SJSA1 (cell line): ENCODE results near the gene BLM. TPM values are rescaled to one million over a fixed set of nuclear protein-coding genes. Genes with fewer than 3 reads are reported as not detected.

Experiments used
- DNase-seq, 2 experiments: peaks; one replicate each; pipeline ENCODE4 v3.0.0-alpha.2; 2015 to 2020; ENCODE audit warnings: low spot score in 2 of 2, low read depth in 1 of 2
- H3K27ac ChIP-seq: fragments of 250-450 bp; sonication (Bioruptor Pico); 2 replicates; pipeline ENCODE4 v1.5.1; 2020; ENCODE audit warnings: mild to moderate bottlenecking, moderate library complexity
- H3K27me3 ChIP-seq: fragments of 250-450 bp; sonication (Bioruptor Pico); replicated peaks from 2 replicates; pipeline ENCODE4 v1.5.1; 2020; ENCODE audit warnings: mild to moderate bottlenecking, moderate library complexity
- H3K36me3 ChIP-seq: fragments of 250-450 bp; sonication (Bioruptor Pico); 2 replicates; pipeline ENCODE4 v1.5.1; 2020; ENCODE audit warnings: mild to moderate bottlenecking
- H3K4me1 ChIP-seq: fragments of 250-450 bp; sonication (Bioruptor Pico); replicated peaks from 2 replicates; pipeline ENCODE4 v1.6.1; 2021; ENCODE audit warnings: mild to moderate bottlenecking
- H3K4me3 ChIP-seq: fragments of 250-450 bp; sonication (Bioruptor Pico); 2 replicates; pipeline ENCODE4 v1.5.1; 2020; ENCODE audit warnings: mild to moderate bottlenecking
- H3K9me3 ChIP-seq: fragments of 250-450 bp; sonication (Bioruptor Pico); replicated peaks from 2 replicates; pipeline ENCODE4 v1.5.1; 2020; ENCODE audit warnings: mild to moderate bottlenecking
- total RNA-seq: library from RNA; depleted of rRNA; stranded (reverse); fragments of >200 nt; shearing (Covaris generic); gene quantifications from 2 replicates; pipeline ENCODE4 v1.2.3, GENCODE V29; 2014

BLM gene
- total RNA-seq, 1 experiment from 2014 or later, result 25.0 TPM

DNA sequence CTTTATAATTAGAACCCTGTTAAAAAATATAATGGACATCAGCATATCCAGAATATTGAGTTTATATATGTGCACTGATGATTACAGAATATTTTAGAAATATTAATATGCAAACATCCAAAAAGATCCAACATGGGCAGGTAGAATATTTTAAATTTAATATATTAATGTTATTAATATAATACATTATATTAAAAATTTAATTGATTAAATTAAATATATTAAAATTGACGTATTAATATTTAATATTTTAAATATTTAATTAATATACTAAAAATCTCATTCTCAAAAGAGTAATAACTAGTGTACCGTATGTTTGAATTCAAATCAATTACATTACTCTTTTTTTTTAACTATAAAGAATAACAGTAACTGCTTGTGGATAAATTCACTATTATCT, 77.4 kb downstream of the BLM start:
- DNase-seq, result no peak
- H3K9me3 ChIP-seq, result no peaks in the 10 kb centered on the region
- H3K4me1 ChIP-seq, result no peaks in the 10 kb centered on the region; the same call in 1 of the 2 replicates
- H3K4me3 ChIP-seq, result no peak overlapping the region
- peaks cover 22% of the 10 kb centered on the region for H3K36me3 ChIP-seq
- no peak overlapping the region for H3K27ac ChIP-seq
- H3K27me3 ChIP-seq, result no peaks in the 10 kb centered on the region

DNA sequence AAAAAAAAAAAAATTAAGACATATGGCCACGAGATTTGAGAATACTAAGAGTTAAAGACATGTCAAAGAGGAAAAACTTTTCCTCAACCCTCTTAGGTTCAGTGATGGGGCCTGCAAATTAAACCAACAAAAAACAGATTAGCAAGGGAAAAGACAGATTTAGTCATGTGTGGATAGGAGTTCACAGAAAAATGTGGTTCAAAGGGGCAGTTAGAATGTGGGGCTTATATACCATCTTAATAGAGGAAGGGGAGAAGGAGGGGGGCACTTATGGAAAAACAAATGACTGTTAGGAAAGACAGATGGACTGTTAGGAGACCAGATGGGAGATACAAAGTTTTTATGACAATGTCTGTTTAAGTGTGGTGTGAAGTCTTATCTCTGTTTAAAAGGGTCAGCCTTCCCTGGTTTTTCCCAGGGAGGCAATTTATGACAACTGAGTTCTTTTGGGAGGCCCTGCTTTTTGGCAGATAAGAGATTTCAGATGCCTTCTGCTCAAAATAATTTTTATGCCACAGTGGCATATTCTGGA, 82.6 kb downstream of the BLM start:
- Histone ChIP-seq H3K4me1 (peaks cover 25% of the 10 kb centered on the region), H3K9me3 (no peaks in the 10 kb centered on the region), H3K27me3 (no peaks in the 10 kb centered on the region), H3K4me3 (no peak overlapping the region), H3K27ac (peak overlapping the region; percentile 24; the same call in 1 of the 2 replicates), H3K36me3 (peaks cover 24% of the 10 kb centered on the region)
- DNase-seq, result no peak

DNA sequence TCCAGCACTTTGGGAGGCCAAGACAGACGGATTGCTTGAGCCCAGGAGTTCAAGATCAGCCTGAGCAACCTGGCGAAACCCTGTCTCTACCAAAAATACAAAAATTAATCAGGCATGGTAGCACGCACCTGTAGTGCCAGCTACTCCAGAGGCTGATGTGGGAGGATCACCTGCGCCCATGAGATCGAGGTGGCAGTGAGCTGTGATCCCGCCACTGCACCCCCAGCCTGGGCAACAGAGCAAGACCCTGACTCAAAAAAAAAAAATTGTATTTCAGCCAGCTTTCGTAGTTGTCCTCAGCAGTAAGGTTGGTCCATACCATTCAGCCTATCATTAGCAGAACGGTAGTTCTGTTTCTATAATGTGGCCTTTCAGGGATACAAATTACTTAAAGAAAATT, 84.7 kb downstream of the BLM start:
- DNase-seq, result no peak
- H3K27me3 ChIP-seq, result no peaks in the 10 kb centered on the region
- peaks cover 30% of the 10 kb centered on the region for H3K4me1 ChIP-seq
- H3K9me3 ChIP-seq, result no peaks in the 10 kb centered on the region
- no peak overlapping the region for H3K27ac ChIP-seq
- no peak overlapping the region for H3K4me3 ChIP-seq
- peaks cover 17% of the 10 kb centered on the region; the same call in 1 of the 2 replicates for H3K36me3 ChIP-seq

DNA sequence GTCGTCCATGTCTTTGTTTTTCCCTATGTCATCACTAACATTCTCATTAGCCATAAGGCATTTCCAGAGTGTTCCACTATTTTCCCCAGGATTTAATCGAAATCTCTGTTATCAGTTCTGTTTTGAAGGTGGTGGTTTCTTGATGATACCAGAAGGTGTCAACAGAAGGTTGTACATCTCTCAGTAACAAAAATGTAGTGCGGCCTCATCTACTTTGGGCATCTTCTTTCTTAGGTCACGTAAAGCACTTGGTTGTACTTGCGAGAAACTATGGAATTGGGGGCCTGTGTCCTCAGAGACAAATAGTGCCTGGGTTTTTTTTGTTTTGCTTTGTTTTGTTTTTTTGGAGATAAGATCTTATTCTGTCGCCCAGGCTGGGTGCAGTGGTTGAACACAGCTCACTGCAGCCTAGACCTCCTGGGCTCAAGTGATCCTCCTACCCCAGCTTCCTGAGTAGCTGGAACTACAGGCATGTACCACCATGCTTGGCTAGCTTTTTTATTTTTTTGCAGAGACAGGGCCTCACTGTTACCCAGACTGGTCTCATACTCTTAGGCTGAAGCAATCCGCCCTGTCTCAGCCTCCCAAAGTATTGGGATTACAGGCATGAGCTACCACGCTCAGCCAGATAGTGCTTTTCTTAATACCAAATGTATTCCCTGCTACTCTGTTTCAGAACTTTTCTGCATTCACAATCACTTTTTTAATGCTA, 90.1 kb downstream of the BLM start:
- Histone ChIP-seq H3K9me3 (no peaks in the 10 kb centered on the region), H3K27me3 (no peaks in the 10 kb centered on the region), H3K36me3 (peaks cover 57% of the 10 kb centered on the region), H3K4me3 (no peak overlapping the region), H3K27ac (peak overlapping the region; percentile 56), H3K4me1 (peaks cover 34% of the 10 kb centered on the region)
- DNase-seq, result peak in 1 of 2 experiments; percentile 65

DNA sequence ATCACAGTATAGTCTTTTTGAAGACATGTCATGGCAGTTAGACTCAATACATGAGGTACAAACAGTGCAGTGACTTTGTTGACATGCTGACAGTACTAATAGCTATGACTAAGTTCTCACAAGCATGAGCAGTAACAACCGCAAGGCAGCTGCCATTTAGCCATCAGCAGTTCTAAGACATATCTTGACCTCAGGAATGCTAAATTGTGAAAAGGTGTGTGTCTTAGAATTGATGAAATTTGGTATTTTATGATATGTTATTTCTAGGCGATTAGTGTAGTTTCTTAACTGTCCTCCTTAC, 90.6 kb downstream of the BLM start:
- DNase-seq, result no peak

DNA sequence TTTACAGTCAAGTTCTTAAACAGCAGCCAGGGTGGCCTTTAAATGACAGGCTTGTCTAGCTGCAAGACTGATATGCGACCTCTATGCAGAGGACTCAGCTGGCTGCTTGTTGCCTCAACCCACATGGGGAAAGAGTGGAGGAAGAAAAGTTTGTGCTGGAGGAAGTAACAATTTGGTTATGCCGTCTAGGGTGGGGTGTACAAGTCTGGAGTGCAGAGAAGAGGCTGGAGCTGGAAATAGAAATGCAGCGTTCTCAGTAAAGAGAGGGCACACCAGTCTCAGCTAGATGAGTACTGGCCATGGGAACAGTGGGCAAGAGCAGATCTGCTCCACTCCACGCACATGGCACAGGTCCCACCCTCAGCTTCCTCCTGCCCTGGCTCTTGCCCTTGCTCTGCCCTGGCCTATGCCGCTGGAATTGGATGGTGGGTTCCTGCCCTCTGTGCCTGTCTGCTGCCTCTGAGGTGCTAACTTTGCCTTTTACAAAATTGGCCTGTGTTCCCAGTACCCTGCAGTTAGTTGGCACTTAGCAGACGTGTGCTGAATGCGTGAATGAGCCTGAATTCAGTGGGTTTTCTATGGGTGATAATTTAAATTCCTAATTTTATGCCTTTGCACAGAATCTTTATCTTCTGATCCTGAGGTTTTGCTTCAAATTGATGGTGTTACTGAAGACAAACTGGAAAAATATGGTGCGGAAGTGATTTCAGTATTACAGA, 91.5 kb downstream of the BLM start:
- H3K4me1 ChIP-seq, result peaks cover 41% of the 10 kb centered on the region
- no peak overlapping the region; the same call in 1 of the 2 replicates for H3K27ac ChIP-seq
- peaks cover 67% of the 10 kb centered on the region for H3K36me3 ChIP-seq
- H3K4me3 ChIP-seq, result no peak overlapping the region
- H3K27me3 ChIP-seq, result no peaks in the 10 kb centered on the region
- H3K9me3 ChIP-seq, result no peaks in the 10 kb centered on the region
- DNase-seq, result no peak

More for the DNA sequence above, 90.6 kb downstream of the BLM start:
- H3K36me3 ChIP-seq, result peaks cover 62% of the 10 kb centered on the region
- peak overlapping the region; percentile 56 for H3K27ac ChIP-seq
- no peaks in the 10 kb centered on the region for H3K9me3 ChIP-seq
- H3K27me3 ChIP-seq, result no peaks in the 10 kb centered on the region
- peaks cover 34% of the 10 kb centered on the region for H3K4me1 ChIP-seq
- H3K4me3 ChIP-seq, result no peak overlapping the region

DNA sequence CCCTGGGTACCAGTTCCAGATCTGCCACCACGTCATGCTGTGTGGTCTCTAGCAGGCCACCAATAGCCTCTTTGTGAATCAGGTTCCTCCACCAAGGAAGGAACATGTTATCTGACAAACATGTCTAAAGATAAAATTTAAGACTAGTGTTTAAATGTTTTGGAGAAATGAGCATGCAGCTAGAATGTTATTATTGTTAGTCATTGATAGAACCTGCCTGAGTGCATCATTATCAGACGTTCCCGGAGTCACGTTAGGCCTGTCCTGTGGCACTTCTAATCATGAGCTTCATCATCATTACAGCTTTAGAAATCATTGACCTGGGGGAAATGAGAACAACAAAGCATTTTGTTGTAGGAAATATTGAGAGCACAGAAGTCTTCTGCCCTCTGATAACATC, 92.4 kb downstream of the BLM start:
- no peak overlapping the region for H3K27ac ChIP-seq
- no peaks in the 10 kb centered on the region for H3K9me3 ChIP-seq
- no peaks in the 10 kb centered on the region for H3K27me3 ChIP-seq
- DNase-seq, result no peak
- peaks cover 61% of the 10 kb centered on the region for H3K36me3 ChIP-seq
- no peak overlapping the region for H3K4me3 ChIP-seq
- H3K4me1 ChIP-seq, result peaks cover 50% of the 10 kb centered on the region

DNA sequence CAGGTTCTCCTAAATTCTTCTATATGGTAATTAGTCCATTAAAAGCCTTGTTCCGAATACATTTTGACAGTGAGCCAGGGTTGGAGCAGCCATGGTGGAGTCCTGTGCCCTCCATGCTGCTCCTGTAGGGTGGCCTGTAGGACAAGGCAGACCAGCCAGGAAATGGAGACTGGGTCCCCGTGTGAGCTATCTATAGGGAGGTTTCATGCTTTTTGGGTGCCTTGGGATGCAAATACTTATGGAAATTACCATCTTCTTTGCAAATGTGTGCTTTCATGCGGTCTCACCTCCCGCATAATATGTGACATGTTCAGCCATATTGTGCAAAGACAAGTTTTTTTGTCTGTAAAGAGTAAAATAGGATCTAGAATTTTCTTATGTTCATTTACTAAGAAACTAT, 93.2 kb downstream of the BLM start:
- H3K9me3 ChIP-seq, result no peaks in the 10 kb centered on the region
- H3K4me3 ChIP-seq, result no peak overlapping the region
- H3K27ac ChIP-seq, result no peak overlapping the region
- peaks cover 58% of the 10 kb centered on the region for H3K36me3 ChIP-seq
- peaks cover 58% of the 10 kb centered on the region for H3K4me1 ChIP-seq
- DNase-seq, result no peak
- no peaks in the 10 kb centered on the region for H3K27me3 ChIP-seq

DNA sequence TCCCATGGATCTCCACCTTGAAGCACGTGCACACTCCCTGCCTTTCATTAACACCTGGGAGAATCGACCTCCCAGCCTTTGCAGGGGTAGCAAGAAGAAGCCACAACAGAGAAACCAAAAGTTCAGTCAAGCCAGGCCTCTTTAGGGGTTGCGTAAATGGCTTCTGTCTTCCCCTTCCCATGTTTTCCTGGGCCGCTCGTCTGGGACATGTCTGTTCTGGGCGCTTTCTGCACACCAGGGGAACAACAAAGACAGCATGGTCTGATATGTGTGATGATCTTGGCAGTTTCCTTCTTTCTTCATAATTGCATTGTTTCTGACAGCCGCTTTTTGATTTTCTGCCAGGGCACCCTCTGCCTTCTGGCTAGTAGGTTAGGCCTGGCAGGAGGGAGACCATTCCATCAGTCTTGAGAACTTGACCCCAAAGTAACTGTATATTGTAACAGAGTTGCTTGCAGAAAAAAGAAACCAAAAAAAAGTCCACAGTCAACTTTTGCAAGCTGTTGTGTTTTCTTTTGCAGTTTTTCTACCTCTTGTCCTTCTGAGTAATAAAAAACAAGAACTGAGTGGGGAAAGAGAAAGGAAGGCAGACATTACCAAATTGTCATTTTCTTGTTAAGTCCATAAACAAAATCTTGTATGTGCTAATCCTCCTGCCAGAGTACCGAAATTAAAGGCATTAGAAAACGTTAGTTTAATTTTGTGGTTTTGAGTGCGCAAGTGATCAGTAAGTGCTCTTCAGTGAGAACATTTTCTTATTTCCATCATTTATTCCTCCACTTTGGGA, 95.2 kb downstream of the BLM start:
- no peak overlapping the region for H3K27ac ChIP-seq
- peaks cover 52% of the 10 kb centered on the region for H3K4me1 ChIP-seq
- DNase-seq, result no peak
- no peaks in the 10 kb centered on the region for H3K9me3 ChIP-seq
- H3K4me3 ChIP-seq, result no peak overlapping the region
- no peaks in the 10 kb centered on the region for H3K27me3 ChIP-seq
- H3K36me3 ChIP-seq, result peaks cover 58% of the 10 kb centered on the region

DNA sequence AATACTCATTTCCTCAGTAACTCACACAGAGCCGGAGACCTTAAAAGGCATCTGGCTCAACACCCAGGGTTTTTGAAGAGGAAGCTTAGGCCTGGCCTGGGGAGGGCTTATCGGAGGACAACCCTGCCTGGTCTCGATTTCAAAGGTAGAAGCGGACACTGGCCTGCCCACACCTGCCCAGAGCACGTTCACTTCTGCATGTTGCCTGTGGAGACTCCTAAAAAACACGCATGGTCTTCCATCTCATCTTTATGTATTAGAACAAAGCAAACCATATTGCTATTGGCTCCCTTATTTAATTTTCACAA, 95.8 kb downstream of the BLM start:
- H3K4me1 ChIP-seq, result peaks cover 46% of the 10 kb centered on the region
- no peaks in the 10 kb centered on the region for H3K9me3 ChIP-seq
- no peaks in the 10 kb centered on the region for H3K27me3 ChIP-seq
- no peak for DNase-seq
- H3K27ac ChIP-seq, result no peak overlapping the region
- no peak overlapping the region for H3K4me3 ChIP-seq
- peaks cover 58% of the 10 kb centered on the region for H3K36me3 ChIP-seq

DNA sequence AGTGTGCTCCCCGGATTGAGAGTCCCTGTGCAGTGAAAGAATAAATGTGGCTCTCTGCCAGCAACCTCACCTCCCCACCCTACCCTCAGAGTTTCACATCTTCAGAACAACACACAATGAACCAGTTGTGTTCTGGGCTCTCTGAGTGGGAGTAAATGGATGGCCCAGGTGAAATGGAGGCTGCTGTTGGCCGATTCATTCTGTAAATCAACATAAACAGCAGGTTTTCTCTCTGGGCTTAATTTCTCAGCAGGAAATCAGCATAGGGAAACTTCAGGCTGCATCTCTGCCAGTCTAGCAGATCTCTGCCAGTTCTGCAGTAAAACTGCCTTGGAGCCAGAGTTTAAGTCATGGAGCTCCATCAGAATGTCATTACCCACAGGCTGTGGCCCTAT, 96.6 kb downstream of the BLM start:
- Histone ChIP-seq H3K36me3 (peaks cover 50% of the 10 kb centered on the region), H3K4me3 (no peak overlapping the region), H3K4me1 (peaks cover 38% of the 10 kb centered on the region), H3K9me3 (no peaks in the 10 kb centered on the region), H3K27me3 (no peaks in the 10 kb centered on the region), H3K27ac (peak overlapping the region; percentile 51)
- DNase-seq, result no peak

DNA sequence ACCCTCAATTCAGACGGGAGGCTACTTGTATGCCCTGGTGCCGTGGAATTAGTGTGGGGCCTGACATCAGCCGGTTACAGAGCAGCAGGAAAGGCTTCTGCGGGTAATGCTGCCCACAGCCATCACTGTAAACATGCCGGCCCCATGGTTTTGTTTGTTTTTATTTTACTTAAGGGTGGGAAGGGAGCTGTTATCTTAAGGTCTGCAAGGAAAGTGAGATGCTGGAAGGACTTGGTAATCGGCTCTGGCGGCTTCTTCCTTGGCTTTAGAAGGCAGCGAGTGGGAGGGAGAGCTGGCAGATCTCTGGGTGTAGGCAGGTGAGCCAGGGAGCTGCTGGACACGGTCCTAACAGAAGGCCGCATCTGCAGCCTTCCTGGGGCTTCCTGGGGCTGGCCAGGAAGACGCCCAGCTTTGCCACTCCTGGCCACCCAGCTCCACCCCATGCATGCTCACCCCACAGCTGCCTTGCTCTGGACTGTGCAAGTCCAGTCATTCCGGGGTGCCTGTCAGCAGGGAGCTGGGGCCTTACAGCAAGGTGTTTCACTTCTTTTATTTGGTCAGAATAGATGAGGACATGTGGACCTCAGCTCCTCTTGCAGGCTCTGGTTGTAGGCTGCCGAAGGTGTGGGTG, 97.2 kb downstream of the BLM start:
- no peak overlapping the region for H3K4me3 ChIP-seq
- peak; percentile 74 to 89 for DNase-seq
- H3K27me3 ChIP-seq, result no peaks in the 10 kb centered on the region
- H3K27ac ChIP-seq, result peak overlapping the region; percentile 51
- H3K4me1 ChIP-seq, result peaks cover 32% of the 10 kb centered on the region
- no peaks in the 10 kb centered on the region for H3K9me3 ChIP-seq
- peaks cover 45% of the 10 kb centered on the region for H3K36me3 ChIP-seq

DNA sequence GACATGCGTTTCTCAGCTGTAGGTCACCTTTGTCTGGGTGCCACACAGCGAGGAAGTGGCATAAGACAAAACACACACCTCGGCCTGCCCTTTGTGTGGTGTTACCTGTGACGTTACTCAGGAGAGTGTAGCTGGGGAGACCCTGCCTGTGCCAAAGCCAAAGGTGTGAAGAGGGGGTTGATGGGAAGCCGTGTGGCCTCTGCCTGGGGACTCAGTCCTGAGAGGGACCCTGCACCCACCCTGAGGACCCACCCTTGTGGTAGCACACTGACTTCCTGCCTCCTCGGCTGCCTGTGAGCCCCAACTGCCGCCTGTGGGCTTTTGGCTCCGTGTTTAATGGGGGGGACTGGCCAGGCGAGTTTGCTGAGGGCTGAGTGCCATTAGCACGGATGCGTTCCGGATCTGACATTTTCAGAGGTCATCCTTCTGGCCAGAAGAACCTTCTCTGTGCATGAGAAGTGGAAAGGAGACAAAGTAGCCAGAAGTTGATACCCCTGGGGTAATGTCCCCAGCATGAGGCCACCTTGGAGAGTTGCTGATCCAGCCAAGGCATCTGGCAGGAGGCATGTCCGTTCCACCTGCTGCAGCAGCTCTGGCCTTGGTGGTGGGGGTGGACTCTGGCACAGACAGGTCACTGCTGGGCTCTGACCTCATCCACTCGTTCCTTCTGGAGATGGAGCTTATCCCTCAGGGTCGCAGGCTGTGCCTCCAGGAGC, 99.4 kb downstream of the BLM start:
- no peaks in the 10 kb centered on the region for H3K9me3 ChIP-seq
- H3K36me3 ChIP-seq, result peaks cover 26% of the 10 kb centered on the region
- no peak overlapping the region for H3K4me3 ChIP-seq
- H3K27me3 ChIP-seq, result no peaks in the 10 kb centered on the region
- no peak for DNase-seq
- H3K27ac ChIP-seq, result no peak overlapping the region
- peaks cover 29% of the 10 kb centered on the region for H3K4me1 ChIP-seq
